HUES48 (cell line): ENCODE results near the gene TRIM43B.
"Not testable (repeated sequence)": the region's sequence is repeated elsewhere in the genome, so short reads cannot be mapped to it uniquely, and the experiment has no call there.

Source experiments
- H3K27ac ChIP-seq: one replicate; pipeline ENCODE4 v1.7.0; 2013; ENCODE audit warnings: low read depth, low read length, inconsistent platforms
- H3K27me3 ChIP-seq: 2 replicates; pipeline ENCODE4 v1.6.1; 2013; ENCODE audit warnings: mild to moderate bottlenecking, low read length; ENCODE audit not compliant: control insufficient read depth, insufficient read depth
- H3K36me3 ChIP-seq: 2 replicates; pipeline ENCODE4 v1.6.1; 2013; ENCODE audit warnings: low read length; ENCODE audit not compliant: control insufficient read depth, insufficient read depth
- H3K4me1 ChIP-seq: 2 replicates; pipeline ENCODE4 v1.6.1; 2013; ENCODE audit warnings: mild to moderate bottlenecking, low read length; ENCODE audit not compliant: control insufficient read depth, insufficient read depth
- H3K4me3 ChIP-seq: 2 replicates; pipeline ENCODE4 v1.5.1; 2013; ENCODE audit warnings: mild to moderate bottlenecking, low read depth, low read length
- H3K9ac ChIP-seq: 2 replicates; pipeline ENCODE4 v1.6.1; 2013; ENCODE audit warnings: mild to moderate bottlenecking, low read depth, low read length, moderate library complexity
- H3K9me3 ChIP-seq: 2 replicates; pipeline ENCODE4 v1.6.1; 2013; ENCODE audit warnings: low read length; ENCODE audit not compliant: control insufficient read depth, insufficient read depth

Gene TRIM43B

DNA sequence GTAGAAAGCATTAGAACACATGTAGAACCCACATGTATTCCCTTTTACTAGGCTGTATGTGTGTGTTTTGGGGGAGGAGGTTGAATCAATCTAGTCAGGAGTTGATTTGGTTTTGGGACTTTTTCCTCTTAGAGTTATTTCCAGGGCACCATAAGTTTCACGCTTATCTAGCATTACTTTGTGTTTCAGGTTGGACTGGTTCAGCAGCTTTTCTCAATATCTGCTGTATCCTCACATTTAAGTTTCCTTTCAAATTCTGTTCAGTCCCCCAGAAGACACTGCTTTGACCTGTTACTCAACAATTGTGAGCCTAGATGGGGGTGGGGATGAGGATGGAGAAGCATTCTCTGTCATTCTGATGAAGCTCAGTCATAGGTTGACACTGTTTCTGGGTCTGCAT is 7.5 kb upstream of the TRIM43B start:
- not testable (repeated sequence) for H3K27me3 ChIP-seq

DNA sequence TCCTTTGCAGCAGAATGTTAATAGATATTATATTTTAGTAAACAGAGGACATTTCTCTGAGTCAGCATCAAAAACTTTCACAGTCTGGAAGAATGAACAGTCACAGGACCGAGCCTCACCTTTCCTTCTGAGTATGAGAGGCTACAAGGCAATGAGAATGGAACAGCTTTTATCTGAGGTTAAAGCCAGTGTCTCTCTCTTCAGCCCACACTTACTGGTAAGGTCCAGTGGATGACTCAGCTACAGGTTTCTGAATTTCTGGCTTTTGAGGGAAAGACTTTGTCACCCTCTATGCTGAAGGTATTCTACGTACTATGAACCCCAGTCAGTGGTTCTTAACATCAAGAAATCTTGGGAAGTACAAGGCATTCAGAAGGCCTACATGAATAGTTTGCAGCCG is 9.5 kb downstream of the TRIM43B start:
- H3K4me1 ChIP-seq, H3K27ac ChIP-seq: not testable (repeated sequence)

More for the DNA sequence above, 7.5 kb upstream of the TRIM43B start:
- not testable (repeated sequence) for H3K4me1 ChIP-seq, H3K9ac ChIP-seq, H3K4me3 ChIP-seq, H3K36me3 ChIP-seq, H3K27ac ChIP-seq, H3K9me3 ChIP-seq

DNA sequence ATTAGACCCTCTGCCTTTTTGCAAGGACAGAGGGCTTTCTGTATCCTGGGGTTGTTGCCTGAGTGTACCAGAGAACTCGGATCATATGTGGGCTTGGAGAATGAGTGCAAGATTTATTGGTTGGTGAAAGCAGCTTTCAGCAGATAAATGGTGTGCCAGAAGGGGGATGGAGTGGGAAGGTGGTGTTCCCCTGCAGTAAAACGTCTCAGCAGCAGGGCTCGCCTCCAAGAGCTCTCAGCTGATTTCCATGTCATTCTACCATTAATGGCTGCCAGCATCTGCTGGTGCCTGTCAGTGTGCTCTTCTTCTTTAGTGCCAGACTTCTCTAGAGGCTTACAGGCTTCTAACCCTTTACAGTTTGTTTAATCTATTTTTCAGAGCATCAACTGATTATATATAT is 16.6 kb downstream of the TRIM43B start:
- not testable (repeated sequence) for H3K4me1 ChIP-seq, H3K9ac ChIP-seq, H3K27ac ChIP-seq

More for the DNA sequence above, 9.5 kb downstream of the TRIM43B start:
- H3K27me3 ChIP-seq, H3K9me3 ChIP-seq, H3K36me3 ChIP-seq, H3K9ac ChIP-seq, H3K4me3 ChIP-seq: not testable (repeated sequence)

DNA sequence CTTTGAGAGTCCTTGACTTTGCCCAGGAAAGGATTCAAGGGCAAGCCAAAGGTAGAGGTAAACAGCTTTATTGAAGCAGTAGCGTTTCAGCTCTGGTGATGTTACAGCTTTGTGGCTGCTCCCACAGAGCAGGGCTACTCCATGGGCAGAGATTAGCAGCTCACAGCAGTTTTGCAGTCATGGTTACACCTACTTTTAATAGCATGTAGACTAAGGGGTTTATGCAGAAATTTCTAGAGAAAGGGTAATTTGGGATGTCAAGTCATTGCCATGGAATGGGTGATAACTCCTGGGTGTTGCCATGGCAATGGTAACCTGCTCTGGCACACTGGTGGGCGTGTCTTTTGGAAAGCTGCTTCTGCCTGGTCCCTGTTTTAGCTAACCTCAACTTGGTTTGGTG is 18.0 kb downstream of the TRIM43B start:
- H3K9me3 ChIP-seq, H3K36me3 ChIP-seq, H3K27me3 ChIP-seq, H3K4me3 ChIP-seq, H3K9ac ChIP-seq, H3K27ac ChIP-seq, H3K4me1 ChIP-seq: not testable (repeated sequence)

More for the DNA sequence above, 16.6 kb downstream of the TRIM43B start:
- not testable (repeated sequence) for H3K36me3 ChIP-seq, H3K4me3 ChIP-seq, H3K9me3 ChIP-seq, H3K27me3 ChIP-seq

DNA sequence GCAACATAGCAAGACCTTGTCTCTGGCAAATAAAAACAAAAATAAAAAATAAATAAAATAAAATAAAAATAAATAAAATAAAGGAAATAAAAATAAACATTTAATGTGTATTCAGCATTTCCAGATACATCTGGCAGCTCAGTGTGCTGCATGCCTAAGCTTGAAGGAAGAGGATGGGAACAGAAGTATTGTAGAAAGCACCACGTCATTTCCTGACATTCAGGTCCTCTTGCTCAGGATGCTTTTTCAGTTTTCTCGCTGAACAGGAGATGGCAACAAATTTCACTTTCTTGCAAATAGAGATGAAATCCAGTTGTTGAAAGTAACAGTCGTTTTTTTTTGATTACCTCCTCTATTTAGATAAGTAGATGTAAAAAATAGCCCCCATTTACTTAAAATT is 21.3 kb downstream of the TRIM43B start:
- H3K27me3 ChIP-seq, H3K4me3 ChIP-seq, H3K9me3 ChIP-seq, H3K36me3 ChIP-seq, H3K4me1 ChIP-seq, H3K27ac ChIP-seq, H3K9ac ChIP-seq: not testable (repeated sequence)

DNA sequence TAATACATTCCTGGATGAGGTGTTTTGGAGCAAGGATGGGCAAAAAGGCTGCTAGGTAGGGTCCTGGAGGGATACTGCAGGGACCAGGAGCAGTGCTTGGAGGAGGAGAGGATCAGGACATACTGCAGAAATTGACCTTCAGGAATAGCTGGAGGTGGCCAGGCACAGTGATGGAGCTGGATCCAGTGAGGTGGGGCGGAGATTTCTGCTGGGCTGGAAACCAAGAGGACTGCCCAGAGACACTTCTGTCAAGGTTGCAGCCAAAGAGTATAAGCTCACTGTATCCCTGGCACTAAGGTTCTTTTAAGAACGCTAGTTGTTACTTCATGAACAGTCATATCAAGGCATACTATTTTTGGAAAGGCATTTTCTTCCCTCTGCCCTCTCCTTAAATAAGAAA is 39.2 kb downstream of the TRIM43B start:
- H3K4me1 ChIP-seq, H3K36me3 ChIP-seq, H3K27me3 ChIP-seq, H3K9ac ChIP-seq, H3K9me3 ChIP-seq, H3K4me3 ChIP-seq, H3K27ac ChIP-seq: not testable (repeated sequence)

- H3K36me3 ChIP-seq, H3K27me3 ChIP-seq, H3K9ac ChIP-seq: not testable (repeated sequence)
Observed at GRCh38 chr2:95442474-95443099, 42.0 kb downstream of the TRIM43B start.

DNA sequence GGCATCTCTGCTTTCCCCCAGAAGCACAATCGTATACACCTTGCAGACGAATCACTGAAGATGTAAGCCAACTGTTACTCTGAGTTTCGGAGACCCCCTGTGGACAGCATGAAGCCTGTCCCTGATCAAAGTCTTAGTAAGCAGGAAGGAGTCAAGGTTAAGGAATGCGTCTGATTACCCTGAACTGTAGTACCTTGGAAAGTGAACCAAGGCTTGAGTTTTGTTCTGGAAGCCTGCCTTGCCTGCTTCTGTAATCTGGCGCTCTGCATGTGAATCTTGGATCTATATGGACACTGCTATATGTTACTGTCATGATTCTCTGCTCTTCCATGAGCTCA is 48.7 kb downstream of the TRIM43B start:
- H3K27me3 ChIP-seq, H3K36me3 ChIP-seq, H3K9me3 ChIP-seq, H3K4me3 ChIP-seq, H3K4me1 ChIP-seq, H3K9ac ChIP-seq, H3K27ac ChIP-seq: not testable (repeated sequence)

More at GRCh38 chr2:95442474-95443099, 42.0 kb downstream of the TRIM43B start:
- not testable (repeated sequence) for H3K4me1 ChIP-seq, H3K27ac ChIP-seq, H3K4me3 ChIP-seq, H3K9me3 ChIP-seq

DNA sequence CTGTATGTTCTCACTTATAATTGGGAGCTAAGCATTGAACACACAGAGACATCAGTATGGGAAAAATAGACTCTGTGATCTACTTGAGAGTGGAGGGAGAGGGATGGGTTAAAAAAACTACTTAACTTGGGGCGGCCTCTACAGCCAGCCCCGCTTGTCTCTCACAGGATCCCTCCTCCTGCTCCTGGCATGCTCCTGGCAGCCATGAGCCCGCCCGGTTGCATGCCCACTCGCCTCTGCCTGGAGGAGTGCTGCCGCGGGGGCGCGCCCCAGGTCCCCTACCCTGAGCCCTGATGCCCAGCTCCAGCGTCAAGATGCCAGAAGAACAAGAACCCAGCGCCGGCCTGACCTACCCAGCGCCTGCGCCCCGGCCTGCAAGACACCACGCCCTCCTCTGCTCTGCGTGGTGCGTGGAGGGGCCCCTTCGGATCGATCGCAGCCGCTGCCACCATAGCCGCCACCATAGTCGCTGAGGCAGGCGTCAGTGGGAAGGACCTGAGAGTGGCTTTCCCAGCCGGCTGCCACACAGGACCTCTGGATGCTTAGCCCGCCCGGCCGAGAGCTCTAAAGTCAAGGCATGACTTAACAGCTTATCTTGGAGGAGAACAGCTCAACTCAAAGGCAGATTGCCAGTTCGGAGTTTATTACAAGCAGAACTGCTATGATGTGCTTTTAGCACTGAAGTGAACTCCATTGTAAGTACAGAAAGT is 49.2 kb downstream of the TRIM43B start:
- H3K4me3 ChIP-seq, H3K27me3 ChIP-seq, H3K36me3 ChIP-seq, H3K9me3 ChIP-seq, H3K9ac ChIP-seq, H3K27ac ChIP-seq, H3K4me1 ChIP-seq: not testable (repeated sequence)

GRCh38 chr2:95434507-95435076 is 50.0 kb downstream of the TRIM43B start:
- H3K4me1 ChIP-seq, H3K27ac ChIP-seq, H3K9ac ChIP-seq, H3K9me3 ChIP-seq, H3K36me3 ChIP-seq, H3K27me3 ChIP-seq, H3K4me3 ChIP-seq: not testable (repeated sequence)

DNA sequence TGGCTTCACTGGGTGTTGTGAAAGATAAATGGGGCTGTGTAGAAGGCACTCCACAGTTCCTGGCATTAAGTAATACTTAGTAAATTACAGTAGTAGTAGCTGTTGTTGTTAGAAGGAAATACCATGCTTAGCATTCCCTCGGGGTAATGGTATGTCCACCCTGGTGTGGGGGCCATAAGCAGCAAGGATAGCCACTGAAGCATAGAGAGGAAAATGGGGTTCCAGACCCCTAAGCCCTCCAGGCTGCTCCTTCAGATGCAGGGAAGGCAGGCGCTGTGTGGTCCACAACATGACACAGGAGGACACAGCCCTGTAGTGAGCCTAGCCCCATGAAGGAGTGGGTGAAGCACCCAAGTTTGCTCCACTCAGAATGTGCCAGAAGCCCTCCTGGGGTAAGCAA is 50.6 kb downstream of the TRIM43B start:
- not testable (repeated sequence) for H3K9me3 ChIP-seq, H3K36me3 ChIP-seq, H3K27me3 ChIP-seq, H3K4me1 ChIP-seq, H3K9ac ChIP-seq, H3K4me3 ChIP-seq, H3K27ac ChIP-seq
